K562 (cell line): ENCODE data around the gene USP12. TPM values are rescaled to one million over a fixed set of nuclear protein-coding genes. Genes with fewer than 3 reads are reported as not detected.

Source experiments
- ATAC-seq: fragments of 200-7000 bp; cut with Tn5 transposase; 3 replicates; pipeline ENCODE4 v1.9.1; 2020; ENCODE audit warnings: moderate library complexity
- BruUV-seq: library from RNA; stranded (reverse); fragments of 400-500 nt; replicated peaks from 2 replicates; lab custom pipeline; 2021; lab: Mats Ljungman, UMichigan
- CTCF ChIA-PET: fragments of 300-600 bp; formaldehyde crosslinking; extraction: SDS; loops from one replicate; lab custom pipeline; 2021; ENCODE audit warnings: low intra/inter-chr PET ratio; lab: Yijun Ruan, JAX
- POLR2A ChIA-PET: fragments of 300-600, 350-650 bp; sonication (Branson Sonifier 250); formaldehyde crosslinking; extraction: SDS; loops from one replicate; lab custom pipeline; 2021; ENCODE audit warnings: antibody characterized with exemption, inconsistent platforms; lab: Yijun Ruan, JAX
- DNase-seq, 4 experiments: peaks; one replicate each; pipeline versions ENCODE4 v3.0.0 to v3.0.0-alpha.2; 2011 to 2018; ENCODE audit warnings: low spot score in 3 of 4, mixed read lengths in 3 of 4; ENCODE audit errors: extremely low read depth in 1 of 4
- FAIRE-seq: peaks from 2 replicates; lab custom pipeline; 2011; peaks lifted over from hg19 to GRCh38; lab: Jason Lieb, UNC
- H2AFZ ChIP-seq: 2 replicates; pipeline ENCODE4 v1.6.0; 2011; ENCODE audit warnings: low read depth, low read length, control low read depth, inconsistent platforms
- H3K27ac ChIP-seq: fragments of 200-600 bp; 3 replicates; pipeline ENCODE4 v1.8.0; 2011; ENCODE audit warnings: low read depth, mild to moderate bottlenecking, control low read depth, inconsistent platforms, low read length, moderate library complexity, mixed read lengths; ENCODE audit errors: extremely low read depth
- H3K27me3 ChIP-seq, 2 experiments: fragments of 300-600 bp in 1 of 2; 2 replicates in 1 of 2; 3 replicates in 1 of 2; pipeline versions ENCODE4 v1.6.0 to v1.8.0; 2011; ENCODE audit warnings: inconsistent platforms in 2 of 2, low read length in 2 of 2, mild to moderate bottlenecking in 1 of 2, mixed read lengths in 1 of 2, moderate library complexity in 1 of 2; ENCODE audit not compliant: control insufficient read depth in 2 of 2, insufficient read depth in 2 of 2
- H3K36me3 ChIP-seq: fragments of 300-600 bp; 3 replicates; pipeline ENCODE4 v1.8.0; 2011; ENCODE audit warnings: mild to moderate bottlenecking, low read length, inconsistent platforms; ENCODE audit not compliant: control insufficient read depth, insufficient read depth
- H3K4me1 ChIP-seq, 2 experiments: fragments of 200-600 bp in 1 of 2; replicated peaks in 1 of 2; 2 replicates in 1 of 2; 3 replicates in 1 of 2; pipeline versions ENCODE4 v1.5.1 to v1.8.0; 2011; ENCODE audit warnings: inconsistent platforms in 2 of 2, low read length in 2 of 2, mild to moderate bottlenecking in 1 of 2, mixed read lengths in 1 of 2, moderate library complexity in 1 of 2; ENCODE audit not compliant: control insufficient read depth in 2 of 2, insufficient read depth in 2 of 2
- H3K4me2 ChIP-seq: 2 replicates; pipeline ENCODE4 v1.6.1; 2011; ENCODE audit warnings: low read length, control low read depth, inconsistent platforms, mixed read lengths; ENCODE audit not compliant: insufficient read depth
- H3K4me3 ChIP-seq: fragments of 200-600 bp; sonication (generic), shearing (Covaris generic); 2 replicates; pipeline ENCODE4 v1.5.1; 2016; ENCODE audit warnings: control low read depth, inconsistent platforms
- H3K79me2 ChIP-seq: fragments of 200-600 bp; 3 replicates; pipeline ENCODE4 v1.8.0; 2011; ENCODE audit warnings: low read length, inconsistent platforms; ENCODE audit not compliant: control insufficient read depth, insufficient read depth
- H3K9ac ChIP-seq, 2 experiments: 2 replicates each; pipeline versions ENCODE4 v1.6.0 to v1.6.1; 2011; ENCODE audit warnings: low read depth in 2 of 2, low read length in 2 of 2, control low read depth in 1 of 2, inconsistent platforms in 1 of 2, mild to moderate bottlenecking in 1 of 2, mixed read lengths in 1 of 2; ENCODE audit not compliant: insufficient read depth in 1 of 2
- H3K9me1 ChIP-seq: one replicate; pipeline ENCODE4 v1.6.0; 2011; ENCODE audit warnings: inconsistent platforms, mild to moderate bottlenecking, low read length, moderate library complexity; ENCODE audit not compliant: control insufficient read depth, insufficient read depth
- H3K9me3 ChIP-seq: replicated peaks from 2 replicates; pipeline ENCODE4 v1.5.1; 2011; ENCODE audit warnings: low read depth, low read length, inconsistent platforms; ENCODE audit not compliant: control insufficient read depth, insufficient read depth
- H4K20me1 ChIP-seq: replicated peaks from 2 replicates; pipeline ENCODE4 v1.6.1; 2011; ENCODE audit warnings: low read length, inconsistent platforms, mixed read lengths; ENCODE audit not compliant: control insufficient read depth, insufficient read depth
- ESRRA ChIP-seq: fragments of 450-650 bp; IDR thresholded peaks from 2 replicates; pipeline ENCODE4 v1.6.1; 2014; ENCODE audit warnings: low read depth, mild to moderate bottlenecking, moderate library complexity, borderline replicate concordance
- ETV6 ChIP-seq, 3 experiments: fragments of 150-350 bp in 1 of 3; sonication (generic) in 1 of 3; formaldehyde crosslinking in 1 of 3; IDR thresholded peaks; 2 replicates each; pipeline versions ENCODE4 v1.6.1 to v1.8.0; 2014 to 2022; ENCODE audit warnings: borderline replicate concordance in 2 of 3, low read depth in 2 of 3, antibody characterized with exemption in 1 of 3, low read length in 1 of 3, mild to moderate bottlenecking in 1 of 3, missing genetic modification reagents in 1 of 3
- FOXA3 ChIP-seq, 2 experiments: fragments of 450-650 bp in 1 of 2; sonication (generic) in 1 of 2; formaldehyde crosslinking; IDR thresholded peaks in 1 of 2; conservative IDR thresholded peaks in 1 of 2; 2 replicates each; pipeline versions ENCODE4 v1.4.0 to v1.8.0; 2020 to 2022; ENCODE audit warnings: mild to moderate bottlenecking in 2 of 2, missing genetic modification reagents in 1 of 2
- IRF1 ChIP-seq: sonication (generic); formaldehyde crosslinking; IDR thresholded peaks from 2 replicates; pipeline ENCODE4 v1.8.0; 2022; ENCODE audit warnings: missing genetic modification reagents, mild to moderate bottlenecking, borderline replicate concordance
- KAT2B ChIP-seq: IDR thresholded peaks from one replicate; pipeline ENCODE4 v1.6.1; 2012; ENCODE audit warnings: low read depth, mild to moderate bottlenecking, control low read depth, inconsistent platforms, low read length, moderate library complexity
- KLF10 ChIP-seq: fragments of 250-450 bp; sonication (Bioruptor Pico); IDR thresholded peaks from 2 replicates; pipeline ENCODE4 v1.6.1; 2021; ENCODE audit warnings: matching md5 sums
- POLR2H ChIP-seq: IDR thresholded peaks from 2 replicates; pipeline ENCODE4 v1.6.1; 2016; ENCODE audit warnings: missing genetic modification characterization, low read depth, mild to moderate bottlenecking, control low read depth, missing compliant biosample characterization, moderate library complexity
- PRMT5 ChIP-seq: sonication (generic); formaldehyde crosslinking; IDR thresholded peaks from 2 replicates; pipeline ENCODE4 v1.5.0; 2020; ENCODE audit warnings: missing genetic modification reagents
- TAL1 ChIP-seq: fragments of 450-650 bp; IDR thresholded peaks from 2 replicates; pipeline ENCODE4 v1.6.1; 2016; ENCODE audit warnings: mild to moderate bottlenecking
- THAP12 ChIP-seq: fragments of 250-450 bp; sonication (Bioruptor Pico); IDR thresholded peaks from 2 replicates; pipeline ENCODE4 v1.9.0; 2021; ENCODE audit warnings: mild to moderate bottlenecking, inconsistent platforms
- ZNF717 ChIP-seq: fragments of 250-450 bp; sonication (Bioruptor Pico); IDR thresholded peaks from 2 replicates; pipeline ENCODE4 v1.5.0; 2021
- WGBS: fragments of 100-300 bp; shearing (Covaris generic); methylation state at CpG from one replicate; pipeline ENCODE4 v1.1.6; 2016; ENCODE audit warnings: low coverage, mixed read lengths; ENCODE audit not compliant: insufficient coverage; ENCODE audit errors: missing lambda C conversion rate; 5-methylcytosine and 5-hydroxymethylcytosine counted together
- in situ Hi-C: fragments of 300-500 bp; cut with MboI; formaldehyde crosslinking; loops from 4 replicates; pipeline ENCODE4 v1.15.0; 2018; ENCODE audit warnings: inconsistent platforms, mixed read lengths
- intact Hi-C: fragments of 100-400 bp; cut with micrococcal nuclease; formaldehyde crosslinking; loops from 2 replicates; pipeline ENCODE4 v1.14.2; 2022
- polyA plus RNA-seq, 8 experiments: library from polyadenylated mRNA; depleted of rRNA in 4 of 8; stranded (reverse) in 5 of 8; unstranded in 3 of 8; fragments of >200 nt; fragmentation: Nextera tagmentation in 2 of 8; fragmentation: Illumina TruSeq in 1 of 8; extraction: Ambion mirVana in 2 of 8; extraction: Trizol in 1 of 8; gene quantifications; 2 replicates each; pipeline versions ENCODE4 v1.2.1 to v1.2.3, GENCODE V29; 2011 to 2014; ENCODE audit warnings: inconsistent platforms in 1 of 8, missing spikeins in 1 of 8
- total RNA-seq, 7 experiments: library from RNA; depleted of rRNA in 6 of 7; stranded (reverse); fragments of >200 nt in 6 of 7; fragmentation: Illumina TruSeq in 2 of 7; extraction: Trizol in 2 of 7; gene quantifications; 2 replicates each; pipeline versions ENCODE4 v1.2.1 to v1.2.3, GENCODE V29; 2011 to 2021; ENCODE audit warnings: low replicate concordance in 1 of 7

The USP12 gene
- total and polyA plus RNA-seq, 9 of the 15 experiments (the other 6 are each of a cell fraction or from before 2014, with no cell fraction given), result 1.8 to 20.5 (median 13.3) TPM

GRCh38 chr13:27073186-27073585 lies 98.4 kb downstream of the USP12 start:
- 100% methylated on average over 1 of the region's 1 CpG for WGBS
- FAIRE-seq (no peak), DNase-seq (no peak), ATAC-seq (no peak)
- ChIA-PET POLR2A (no interaction called here), CTCF (no interaction called here)
- Histone ChIP-seq H3K4me3 (no peak overlapping the region), H3K36me3 (peaks cover 10% of the 10 kb centered on the region; the same call in 1 of the 3 replicates), H3K9me1 (no peaks in the 10 kb centered on the region), H3K4me1 (no peaks in the 10 kb centered on the region), H3K27me3 (no peaks in the 10 kb centered on the region), H2AFZ (no peak overlapping the region), H3K27ac (no peak overlapping the region), H3K9me3 (no peaks in the 10 kb centered on the region), H3K4me2 (no peak overlapping the region), H3K9ac (no peak overlapping the region), H4K20me1 (no peaks in the 10 kb centered on the region), H3K79me2 (no peaks in the 10 kb centered on the region)
- intact Hi-C loops, result no loop called here
- BruUV-seq, result no TSS peak
- TF ChIP-seq POLR2H (tag) (no peak), IRF1 (CRISPR knock-in tag) (no peak), TAL1 (no peak), KLF10 (CRISPR knock-in tag) (no peak), PRMT5 (CRISPR knock-in tag) (no peak), FOXA3 (CRISPR knock-in tag; conservative IDR thresholded peaks at IDR 0.05 in 1 of 2, IDR thresholded peaks at IDR 0.05 in 1 of 2) (no peak), ETV6 (IDR thresholded peaks at IDR 0.05; ENCODE audit: borderline replicate concordance in 1 of 2, low read depth in 2 of 2, low read length in 1 of 2) (no peak), ETV6 (CRISPR knock-in tag; IDR thresholded peaks at IDR 0.05; ENCODE audit: borderline replicate concordance) (no peak), ESRRA (no peak), ZNF717 (CRISPR knock-in tag) (no peak), THAP12 (CRISPR knock-in tag) (no peak), KAT2B (no peak)
- in situ Hi-C loops, result no loop called here
